Measurements from ENCODE around the gene PCDH15. TPM values are rescaled to one million over a fixed set of nuclear protein-coding genes. Genes with fewer than 3 reads are reported as not detected.

Gene PCDH15
- total and polyA plus RNA-seq, 2 of the 13 experiments (the other 11 are each of a cell fraction or from before 2014, with no cell fraction given) = not detected

- ChIA-PET CTCF (ENCODE audit: low intra/inter-chr PET ratio, low total read pairs) (no interaction called here), POLR2A (no interaction called here)
- WGBS (ENCODE audit: low lambda C conversion rate) = 17% methylated on average over 3 of the region's 3 CpGs
- Histone ChIP-seq H3K4me3 (replicated peaks in 1 of 3; ENCODE audit: insufficient read depth in 1 of 3, low read depth in 2 of 3, low read length in 3 of 3) (no peak overlapping the region), H3K4me2 (ENCODE audit: low read depth, low read length) (no peak overlapping the region), H3K9ac (ENCODE audit: insufficient read depth, low read depth, low read length) (no peak overlapping the region), H2AFZ (ENCODE audit: low read length) (no peak overlapping the region), H3K27ac (ENCODE audit: extremely low read length, insufficient read depth, low read length) (no peak overlapping the region), H3K27me3 (ENCODE audit: control insufficient read depth in 1 of 2, insufficient read depth in 2 of 2, low read length in 2 of 2) (no peaks in the 10 kb centered on the region), H3K79me2 (ENCODE audit: insufficient read depth, low read length) (no peaks in the 10 kb centered on the region), H3K4me1 (ENCODE audit: insufficient read depth, low read length) (no peaks in the 10 kb centered on the region), H3K9me3 (ENCODE audit: low read length) (no peaks in the 10 kb centered on the region), H4K20me1 (ENCODE audit: insufficient read depth, low read length) (no peaks in the 10 kb centered on the region), H3K36me3 (replicated peaks in 1 of 2; ENCODE audit: control insufficient read depth in 1 of 2, insufficient read depth in 2 of 2, low read length in 2 of 2) (no peaks in the 10 kb centered on the region)
- DNase-seq (ENCODE audit: low spot score) = no peak
- intact Hi-C loops (cut with micrococcal nuclease; ENCODE audit: unreplicated experiment) (no loop called here), in situ Hi-C loops (cut with HindIII; ENCODE audit: extremely low pct_ligation_motif_present, low pct_unique_long_range_greater_than_20kb) (no loop called here)
- TF ChIP-seq CAMTA2 (CRISPR knock-in tag; IDR thresholded peaks at IDR 0.05; ENCODE audit: borderline replicate concordance) (no peak), REPIN1 (CRISPR knock-in tag; IDR thresholded peaks at IDR 0.05; ENCODE audit: borderline replicate concordance, low read depth) (no peak), SOX6 (IDR thresholded peaks at IDR 0.05) (no peak), SOX6 (CRISPR knock-in tag; IDR thresholded peaks at IDR 0.05) (no peak), LRRFIP1 (CRISPR knock-in tag; conservative IDR thresholded peaks at IDR 0.05) (no peak), SUZ12 (IDR thresholded peaks at IDR 0.05; ENCODE audit: low read depth, low read length) (no peak), NFE2L2 (IDR thresholded peaks at IDR 0.05; ENCODE audit: low read length) (no peak), ZBTB3 (CRISPR knock-in tag; IDR thresholded peaks at IDR 0.05; ENCODE audit: borderline replicate concordance, low read depth) (no peak), ZNF44 (CRISPR knock-in tag; IDR thresholded peaks at IDR 0.05) (no peak), ATF7 (IDR thresholded peaks at IDR 0.05) (no peak), ATF7 (CRISPR knock-in tag; IDR thresholded peaks at IDR 0.05) (no peak), SRSF1 (optimal IDR thresholded peaks at IDR 0.05; ENCODE audit: low read depth, low read length) (no peak), MIER3 (CRISPR knock-in tag; IDR thresholded peaks at IDR 0.05; ENCODE audit: borderline replicate concordance) (no peak), LCORL (IDR thresholded peaks at IDR 0.05) (no peak), LCORL (CRISPR knock-in tag; IDR thresholded peaks at IDR 0.05) (no peak), ZBTB39 (CRISPR knock-in tag; IDR thresholded peaks at IDR 0.05) (no peak), SNAPC4 (CRISPR knock-in tag; IDR thresholded peaks at IDR 0.05) (no peak)
- no TSS peak for BruUV-seq (replicated peaks)
- no peak for FAIRE-seq
- no peak for ATAC-seq
Observed at GRCh38 chr10:54622017-54622416, 179.0 kb downstream of the PCDH15 start.

Data from HepG2 (cell line).